A673 (cell line): ENCODE data around the gene RNF135. TPM values are rescaled to one million over a fixed set of nuclear protein-coding genes. Genes with fewer than 3 reads are reported as not detected.
"Not testable (repeated sequence)": the region's sequence is repeated elsewhere in the genome, so short reads cannot be mapped to it uniquely, and the experiment has no call there.

Source experiments
- BruUV-seq: library from RNA; stranded (reverse); fragments of 400-500 nt; replicated peaks from 2 replicates; lab custom pipeline; 2021; lab: Mats Ljungman, UMichigan
- CTCF ChIA-PET: fragments of 300-600 bp; sonication (Branson Sonifier 250); formaldehyde crosslinking; loops from one replicate; lab custom pipeline; 2022; ENCODE audit warnings: antibody characterized with exemption; lab: Charles Lee
- POLR2A ChIA-PET: fragments of 300-600 bp; sonication (Branson Sonifier 250); formaldehyde crosslinking; loops from one replicate; lab custom pipeline; 2022; ENCODE audit warnings: antibody characterized with exemption; ENCODE audit not compliant: low non-redundant PET; lab: Charles Lee
- DNase-seq: peaks from one replicate; pipeline ENCODE4 v3.0.0-alpha.2; 2015; ENCODE audit warnings: low spot score
- H3K27ac ChIP-seq: fragments of 200-600 bp; sonication (generic); 2 replicates; pipeline ENCODE4 v1.5.1; 2016; ENCODE audit warnings: mixed run types, low read depth, mild to moderate bottlenecking, mixed read lengths, antibody characterized with exemption, low read length; ENCODE audit not compliant: poor library complexity, severe bottlenecking
- H3K27me3 ChIP-seq: fragments of 200-600 bp; sonication (generic); replicated peaks from 2 replicates; pipeline ENCODE4 v1.6.1; 2017; ENCODE audit warnings: mixed run types, low read depth, mild to moderate bottlenecking, mixed read lengths, antibody characterized with exemption, low read length; ENCODE audit not compliant: insufficient read depth, poor library complexity
- H3K36me3 ChIP-seq: fragments of 200-600 bp; sonication (generic); 2 replicates; pipeline ENCODE4 v1.6.1; 2016; ENCODE audit warnings: mixed run types, mild to moderate bottlenecking, mixed read lengths, antibody characterized with exemption, low read length; ENCODE audit not compliant: insufficient read depth, poor library complexity, severe bottlenecking
- H3K4me1 ChIP-seq: fragments of 200-600 bp; sonication (generic); 2 replicates; pipeline ENCODE4 v1.6.1; 2017; ENCODE audit warnings: mixed run types, mild to moderate bottlenecking, mixed read lengths, antibody characterized with exemption, low read length; ENCODE audit not compliant: insufficient read depth, poor library complexity, severe bottlenecking
- H3K4me3 ChIP-seq: fragments of 200-600 bp; sonication (generic); 2 replicates; pipeline ENCODE4 v1.5.1; 2016; ENCODE audit warnings: low read depth, mixed run types, mild to moderate bottlenecking, mixed read lengths, low read length; ENCODE audit not compliant: poor library complexity, severe bottlenecking
- H3K9me3 ChIP-seq: fragments of 200-600 bp; sonication (generic); 2 replicates; pipeline ENCODE4 v1.6.1; 2016; ENCODE audit warnings: mixed run types, low read depth, mild to moderate bottlenecking, mixed read lengths, antibody characterized with exemption, low read length; ENCODE audit not compliant: poor library complexity, severe bottlenecking
- EZH2 ChIP-seq: fragments of 200-600 bp; sonication (generic); IDR thresholded peaks from 2 replicates; pipeline ENCODE4 v1.6.1; 2017; ENCODE audit warnings: borderline replicate concordance, low read depth, mild to moderate bottlenecking, mixed read lengths, antibody characterized with exemption, low read length; ENCODE audit not compliant: poor library complexity, severe bottlenecking
- intact Hi-C: fragments of 100-400 bp; cut with micrococcal nuclease; formaldehyde crosslinking; loops from one replicate; pipeline ENCODE4 v1.10.0; 2022; ENCODE audit not compliant: unreplicated experiment
- total RNA-seq: library from RNA; stranded (reverse); gene quantifications from 2 replicates; pipeline ENCODE4 v1.2.3, GENCODE V29; 2021
- TF ChIP-seq, protein P1 (sequence below): fragments of 300-800, 200-600 bp; sonication (generic); conservative IDR thresholded peaks from 2 replicates; pipeline ENCODE4 v1.5.1; 2017; ENCODE audit warnings: low read depth, mild to moderate bottlenecking, antibody characterized with exemption, low read length, moderate library complexity, mixed read lengths

The RNF135 gene
- total RNA-seq, 1 experiment from 2014 or later, result 7.5 TPM

DNA sequence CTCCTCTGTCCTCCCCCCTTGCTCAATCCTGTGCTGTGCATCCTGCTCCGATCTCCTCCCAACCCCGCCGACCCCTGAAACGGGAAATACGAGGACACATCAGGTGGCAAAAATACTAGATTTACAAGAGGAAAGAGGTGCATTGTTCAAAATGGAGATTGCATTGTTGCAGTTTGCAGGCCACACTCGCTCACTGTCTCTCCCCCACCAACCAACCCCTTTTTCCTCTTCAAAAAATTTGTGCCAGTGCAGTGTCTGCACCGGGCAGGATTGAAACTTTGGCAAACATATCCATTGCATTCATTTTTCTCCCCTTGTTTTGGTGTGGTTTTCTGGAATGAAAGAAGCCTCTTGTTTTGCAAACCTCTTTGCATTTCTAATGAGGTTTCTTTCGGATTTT lies 61.0 kb downstream of the RNF135 start:
- intact Hi-C loops, result no loop called here
- H3K4me3 ChIP-seq, result no peak overlapping the region

DNA sequence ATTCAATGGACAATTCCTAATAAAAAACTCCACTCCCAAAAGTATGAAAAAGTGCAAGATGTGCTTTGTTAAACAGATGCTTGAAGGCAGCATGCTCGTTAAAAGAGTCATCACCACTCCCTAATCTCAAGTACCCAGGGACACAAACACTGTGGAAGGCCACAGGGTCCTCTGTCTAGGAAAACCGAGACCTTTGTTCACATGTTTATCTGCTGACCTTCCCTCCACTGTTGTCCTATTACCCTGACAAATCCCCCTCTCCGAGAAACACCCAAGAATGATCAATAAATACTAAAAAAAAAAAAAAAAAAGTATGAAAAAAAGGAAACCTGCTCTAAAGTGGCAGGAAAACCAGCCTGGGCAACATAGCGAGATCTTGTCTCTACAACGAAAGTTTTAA lies 64.8 kb downstream of the RNF135 start:
- BruUV-seq, H3K27me3 ChIP-seq, H3K4me1 ChIP-seq, DNase-seq, POLR2A ChIA-PET, H3K36me3 ChIP-seq, CTCF ChIA-PET, H3K27ac ChIP-seq, H3K9me3 ChIP-seq, intact Hi-C loops, H3K4me3 ChIP-seq: not testable (repeated sequence)

More for the DNA sequence above, 61.0 kb downstream of the RNF135 start:
- no peak for TF ChIP-seq EZH2
- TF ChIP-seq, protein P1, sequence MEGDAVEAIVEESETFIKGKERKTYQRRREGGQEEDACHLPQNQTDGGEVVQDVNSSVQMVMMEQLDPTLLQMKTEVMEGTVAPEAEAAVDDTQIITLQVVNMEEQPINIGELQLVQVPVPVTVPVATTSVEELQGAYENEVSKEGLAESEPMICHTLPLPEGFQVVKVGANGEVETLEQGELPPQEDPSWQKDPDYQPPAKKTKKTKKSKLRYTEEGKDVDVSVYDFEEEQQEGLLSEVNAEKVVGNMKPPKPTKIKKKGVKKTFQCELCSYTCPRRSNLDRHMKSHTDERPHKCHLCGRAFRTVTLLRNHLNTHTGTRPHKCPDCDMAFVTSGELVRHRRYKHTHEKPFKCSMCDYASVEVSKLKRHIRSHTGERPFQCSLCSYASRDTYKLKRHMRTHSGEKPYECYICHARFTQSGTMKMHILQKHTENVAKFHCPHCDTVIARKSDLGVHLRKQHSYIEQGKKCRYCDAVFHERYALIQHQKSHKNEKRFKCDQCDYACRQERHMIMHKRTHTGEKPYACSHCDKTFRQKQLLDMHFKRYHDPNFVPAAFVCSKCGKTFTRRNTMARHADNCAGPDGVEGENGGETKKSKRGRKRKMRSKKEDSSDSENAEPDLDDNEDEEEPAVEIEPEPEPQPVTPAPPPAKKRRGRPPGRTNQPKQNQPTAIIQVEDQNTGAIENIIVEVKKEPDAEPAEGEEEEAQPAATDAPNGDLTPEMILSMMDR, result no peak
- no peak for DNase-seq
- Histone ChIP-seq H3K27me3 (no peaks in the 10 kb centered on the region), H3K9me3 (no peaks in the 10 kb centered on the region), H3K36me3 (no peaks in the 10 kb centered on the region), H3K27ac (no peak overlapping the region), H3K4me1 (no peaks in the 10 kb centered on the region)
- no TSS peak for BruUV-seq
- ChIA-PET POLR2A (no interaction called here), CTCF (no interaction called here)

DNA sequence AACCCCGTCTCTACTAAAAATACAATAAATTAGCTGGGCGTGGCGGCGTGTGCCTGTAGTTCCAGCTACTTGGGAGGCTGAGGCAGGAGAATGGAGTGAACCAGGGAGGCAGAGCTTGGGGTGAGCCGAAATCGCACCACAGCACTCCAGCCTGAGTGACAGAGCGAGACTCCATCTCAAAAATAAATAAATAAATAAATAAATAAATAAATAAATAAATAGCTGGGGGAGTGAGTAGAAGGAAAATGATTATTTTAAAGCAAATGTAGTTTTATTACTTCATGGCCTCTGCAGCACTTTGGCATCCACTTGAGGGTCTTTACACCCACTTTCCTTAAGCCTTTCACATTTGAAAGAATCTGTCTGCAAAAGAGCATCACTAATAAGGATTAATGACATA lies 70.0 kb downstream of the RNF135 start:
- H3K27me3 ChIP-seq, H3K9me3 ChIP-seq, CTCF ChIA-PET, H3K36me3 ChIP-seq, H3K4me1 ChIP-seq, intact Hi-C loops, BruUV-seq, POLR2A ChIA-PET, DNase-seq, H3K4me3 ChIP-seq, H3K27ac ChIP-seq: not testable (repeated sequence)

DNA sequence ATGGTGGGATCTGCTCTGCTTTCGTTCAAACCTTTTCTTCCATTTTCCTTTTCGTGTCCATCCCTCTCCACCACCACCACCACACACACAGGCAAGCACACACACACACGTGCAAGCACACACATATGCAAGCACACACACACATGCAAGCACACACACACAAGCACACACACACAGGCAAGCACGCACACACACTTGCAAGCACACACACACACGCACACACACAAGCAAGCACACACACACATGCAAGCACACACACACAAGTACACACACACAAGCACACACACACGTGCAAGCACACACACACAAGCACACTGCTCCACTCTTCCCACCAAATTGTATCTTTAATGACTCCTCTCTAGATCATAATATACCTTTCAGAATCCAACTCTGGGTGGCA lies 71.5 kb downstream of the RNF135 start:
- CTCF ChIA-PET, intact Hi-C loops, BruUV-seq, H3K27ac ChIP-seq, DNase-seq, H3K4me1 ChIP-seq, H3K9me3 ChIP-seq, H3K4me3 ChIP-seq, H3K36me3 ChIP-seq, H3K27me3 ChIP-seq, POLR2A ChIA-PET: not testable (repeated sequence)

DNA sequence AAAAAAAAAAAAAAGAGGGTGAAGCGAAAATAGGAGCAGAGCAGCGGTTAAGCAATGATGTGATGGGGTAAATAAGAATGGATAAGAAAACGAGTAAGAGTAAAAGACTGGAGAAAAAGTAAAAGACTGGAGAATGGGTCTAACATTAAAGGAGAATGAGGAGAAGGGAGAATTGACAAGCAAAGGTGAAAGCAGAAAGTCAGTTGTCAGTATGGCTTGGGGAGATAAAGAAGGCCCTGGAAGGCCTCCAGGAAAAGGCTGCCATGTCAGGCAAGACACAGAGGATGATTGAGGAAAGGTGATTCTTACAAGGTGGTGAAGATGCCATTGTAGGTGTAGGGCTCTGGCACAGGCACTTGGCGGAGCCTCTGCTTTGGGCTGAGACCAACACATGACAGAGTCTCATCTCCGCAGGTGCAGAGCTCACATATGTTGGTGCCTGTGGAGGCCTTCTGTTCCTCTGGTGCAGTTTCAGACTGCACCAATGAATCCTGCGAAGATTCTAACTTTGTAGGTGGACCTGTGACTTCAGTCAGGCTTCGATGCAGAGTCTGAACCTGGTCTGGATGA lies 76.1 kb downstream of the RNF135 start:
- CTCF ChIA-PET, intact Hi-C loops, H3K36me3 ChIP-seq, BruUV-seq, DNase-seq, POLR2A ChIA-PET, H3K27me3 ChIP-seq, H3K27ac ChIP-seq, H3K9me3 ChIP-seq, H3K4me3 ChIP-seq, H3K4me1 ChIP-seq: not testable (repeated sequence)
